Stomach (tissue), 9 donors: ENCODE measurements around the gene SMIM38. TPM values are rescaled to one million over a fixed set of nuclear protein-coding genes. Genes with fewer than 3 reads are reported as not detected.

Source experiments
- DNase-seq, 2 donors: peaks; one replicate each; pipeline versions ENCODE4 v3.0.0 to v3.0.0-alpha.2; 2013 to 2019
- H3K27ac ChIP-seq, 5 donors: fragments of 200-600 bp in 4 of 5; sonication (generic) in 4 of 5; one replicate each; pipeline ENCODE4 v1.5.1; 2013 to 2019; ENCODE audit warnings: mild to moderate bottlenecking in 1 of 5, moderate library complexity in 1 of 5
- H3K27me3 ChIP-seq, 3 donors: fragments of 200-600 bp; sonication (generic); one replicate each; pipeline ENCODE4 v1.5.1; 2017 to 2019; ENCODE audit warnings: mixed run types in 1 of 3
- H3K36me3 ChIP-seq, 4 donors: fragments of 200-600 bp; sonication (generic); 1 replicate in 3 of 4; 2 replicates in 1 of 4; pipeline ENCODE4 v1.5.1; 2016 to 2019
- H3K4me1 ChIP-seq, 4 donors: fragments of 200-600 bp; sonication (generic); one replicate each; pipeline ENCODE4 v1.5.1; 2016 to 2019
- H3K4me3 ChIP-seq, 4 donors: fragments of 200-600 bp; sonication (generic) in 3 of 4; one replicate each; pipeline ENCODE4 v1.5.1; 2016 to 2019; ENCODE audit warnings: mild to moderate bottlenecking in 1 of 4
- H3K9me3 ChIP-seq, 4 donors: fragments of 200-600 bp; sonication (generic); one replicate each; pipeline ENCODE4 v1.5.1; 2016 to 2019
- CTCF ChIP-seq, 7 experiments: fragments of 450-650 bp in 4 of 7; fragments of 200-600 bp in 3 of 7; sonication (generic) in 3 of 7; IDR thresholded peaks; one replicate each; pipeline ENCODE4 v1.5.1; 2016 to 2019; ENCODE audit warnings: antibody characterized with exemption in 7 of 7, control low read depth in 2 of 7, mild to moderate bottlenecking in 1 of 7
- EP300 ChIP-seq: sonication (generic); formaldehyde crosslinking; IDR thresholded peaks from one replicate; pipeline ENCODE4 v1.6.1; 2017; ENCODE audit warnings: antibody characterized with exemption
- POLR2A ChIP-seq, 4 donors: fragments of 450-650 bp; IDR thresholded peaks; one replicate each; pipeline ENCODE4 v1.6.1; 2016; ENCODE audit warnings: antibody characterized with exemption in 4 of 4, control low read depth in 2 of 4, mild to moderate bottlenecking in 1 of 4, moderate library complexity in 1 of 4
- POLR2AphosphoS5 ChIP-seq, 3 donors: sonication (generic); formaldehyde crosslinking; IDR thresholded peaks; one replicate each; pipeline ENCODE4 v1.6.1; 2016; ENCODE audit warnings: antibody characterized with exemption in 3 of 3
- WGBS, 5 donors: extraction: QIAGEN DNeasy Blood & Tissue Kit in 3 of 5; methylation state at CpG; one replicate each; pipeline versions ENCODE4 v1.1.5 to v1.1.7; 2013 to 2018; 5-methylcytosine and 5-hydroxymethylcytosine counted together
- intact Hi-C: fragments of 100-400 bp; cut with DNase I; formaldehyde crosslinking; loops from one replicate; pipeline ENCODE4 v1.15.1; 2023; ENCODE audit warnings: low total_unique reads
- polyA plus RNA-seq, 3 donors: library from polyadenylated mRNA; stranded (reverse); fragments of 200-250 nt; gene quantifications; one replicate each; pipeline ENCODE4 v1.2.3, GENCODE V29; 2013
- total RNA-seq, 5 donors: library from RNA; depleted of rRNA; stranded (reverse); fragments of >200 nt; gene quantifications; one replicate each; pipeline versions ENCODE4 v1.1.0 to v1.2.3, GENCODE V29; 2014 to 2016
- donor health status: healthy with polysubstance abuse.
- donor health status: Bipolar disorder and iron deficiency.
- donor health status: healthy.

SMIM38 gene
- total and polyA plus RNA-seq, 8 donors = 1.2 to 31.2 (median 9.3) TPM; not detected in 1

GRCh38 chr11:69187540-69188065, 31.9 kb downstream of the SMIM38 start:
- Histone ChIP-seq H3K27me3 (peaks cover 0 to 12% (median 0%) of the 10 kb centered on the region in 3 donors), H3K27ac (no peak overlapping the region), H3K9me3 (peaks cover 0 to 18% (median 16%) of the 10 kb centered on the region in 4 donors), H3K4me3 (no peak overlapping the region), H3K4me1 (no peaks in the 10 kb centered on the region), H3K36me3 (no peaks in the 10 kb centered on the region)
- intact Hi-C loops = no loop called here
- 84 to 94% (median 89%) methylated on average over 6 to 7 of the region's 7 CpGs for WGBS, 5 donors
- no peak for TF ChIP-seq POLR2AphosphoS5 (IDR thresholded peaks at IDR 0.05)
- TF ChIP-seq EP300 = no peak
- no peak for TF ChIP-seq CTCF (IDR thresholded peaks at IDR 0.05)
- no peak for TF ChIP-seq POLR2A (IDR thresholded peaks at IDR 0.05)
- no peak for DNase-seq

GRCh38 chr11:69189059-69189458, 33.3 kb downstream of the SMIM38 start:
- DNase-seq = no peak
- Histone ChIP-seq H3K4me3 (no peak overlapping the region), H3K27me3 (peaks cover 0 to 12% (median 0%) of the 10 kb centered on the region in 3 donors), H3K27ac (no peak overlapping the region), H3K9me3 (peaks cover 0 to 18% (median 16%) of the 10 kb centered on the region in 4 donors), H3K36me3 (no peaks in the 10 kb centered on the region), H3K4me1 (no peaks in the 10 kb centered on the region)
- intact Hi-C loops = no loop called here
- 70 to 84% (median 81%) methylated on average over 3 of the region's 3 CpGs for WGBS, 5 donors
- TF ChIP-seq EP300 = no peak
- TF ChIP-seq POLR2AphosphoS5 (IDR thresholded peaks at IDR 0.05) = no peak
- TF ChIP-seq CTCF (IDR thresholded peaks at IDR 0.05) = no peak
- no peak for TF ChIP-seq POLR2A (IDR thresholded peaks at IDR 0.05)

- WGBS, 5 donors = 87 to 93% (median 90%) methylated on average over 18 of the region's 18 CpGs
- DNase-seq = no peak
- Histone ChIP-seq H3K9me3 (peaks cover 0 to 18% (median 16%) of the 10 kb centered on the region in 4 donors), H3K27ac (no peak overlapping the region), H3K4me1 (no peaks in the 10 kb centered on the region), H3K36me3 (no peaks in the 10 kb centered on the region), H3K27me3 (peaks cover 0 to 12% (median 0%) of the 10 kb centered on the region in 3 donors), H3K4me3 (no peak overlapping the region)
- intact Hi-C loops = no loop called here
- TF ChIP-seq POLR2AphosphoS5 (IDR thresholded peaks at IDR 0.05) (no peak), POLR2A (IDR thresholded peaks at IDR 0.05) (no peak), EP300 (no peak), CTCF (IDR thresholded peaks at IDR 0.05) (no peak)
These were observed 35.2 kb downstream of the SMIM38 start for GRCh38 chr11:69190796-69191536.

GRCh38 chr11:69192301-69192721, 36.6 kb downstream of the SMIM38 start:
- no peaks in the 10 kb centered on the region for H3K36me3 ChIP-seq
- no peak overlapping the region for H3K27ac ChIP-seq
- peaks cover 0 to 4% (median 0%) of the 10 kb centered on the region in 3 donors for H3K27me3 ChIP-seq
- DNase-seq = peak in 1 of 2 donors; percentile 42
- intact Hi-C loops = no loop called here
- TF ChIP-seq POLR2AphosphoS5 (IDR thresholded peaks at IDR 0.05) (no peak), CTCF (IDR thresholded peaks at IDR 0.05) (no peak), EP300 (no peak), POLR2A (IDR thresholded peaks at IDR 0.05) (no peak)
- WGBS, 5 donors = 56 to 63% (median 57%) methylated on average over 17 of the region's 17 CpGs
- H3K4me3 ChIP-seq = no peak overlapping the region
- peaks cover 0 to 15% (median 11%) of the 10 kb centered on the region in 4 donors for H3K9me3 ChIP-seq
- no peaks in the 10 kb centered on the region for H3K4me1 ChIP-seq
